Keratinocyte (primary cell): ENCODE data around the gene RNF130. TPM values are rescaled to one million over a fixed set of nuclear protein-coding genes. Genes with fewer than 3 reads are reported as not detected.

Source experiments
- DNase-seq: peaks from one replicate; pipeline ENCODE4 v3.0.0-alpha.2; 2011; ENCODE audit warnings: low read depth, missing footprints, low spot score
- FAIRE-seq: peaks from 2 replicates; lab custom pipeline; 2011; peaks lifted over from hg19 to GRCh38; lab: Jason Lieb, UNC
- H2AFZ ChIP-seq: 2 replicates; pipeline ENCODE4 v1.6.0; 2012; ENCODE audit warnings: low read length, control low read depth, inconsistent platforms; ENCODE audit not compliant: control insufficient read depth
- H3K27ac ChIP-seq: 2 replicates; pipeline ENCODE4 v1.5.1; 2011; ENCODE audit warnings: low read length; ENCODE audit not compliant: control insufficient read depth, insufficient read depth
- H3K27me3 ChIP-seq: 3 replicates; pipeline ENCODE4 v1.6.0; 2011; ENCODE audit warnings: low read length; ENCODE audit not compliant: control insufficient read depth, insufficient read depth; ENCODE audit errors: extremely low read depth
- H3K36me3 ChIP-seq, 2 experiments: 2 replicates in 1 of 2; 3 replicates in 1 of 2; pipeline ENCODE4 v1.5.1; 2011; ENCODE audit warnings: low read length in 2 of 2, mild to moderate bottlenecking in 1 of 2; ENCODE audit not compliant: control insufficient read depth in 2 of 2, insufficient read depth in 2 of 2; ENCODE audit errors: extremely low read depth in 1 of 2
- H3K4me1 ChIP-seq: 3 replicates; pipeline ENCODE4 v1.5.1; 2011; ENCODE audit warnings: low read length; ENCODE audit not compliant: control insufficient read depth, insufficient read depth; ENCODE audit errors: extremely low read depth
- H3K4me2 ChIP-seq: 3 replicates; pipeline ENCODE4 v1.6.0; 2011; ENCODE audit warnings: low read depth, low read length; ENCODE audit not compliant: control insufficient read depth, insufficient read depth; ENCODE audit errors: extremely low read depth
- H3K4me3 ChIP-seq, 3 experiments: fragments of 200-600 bp in 1 of 3; sonication (generic) in 1 of 3; 2 replicates in 2 of 3; 3 replicates in 1 of 3; pipeline ENCODE4 v1.5.1; 2011 to 2016; ENCODE audit warnings: low read length in 3 of 3, mild to moderate bottlenecking in 3 of 3, control low read depth in 2 of 3, inconsistent platforms in 1 of 3, low read depth in 1 of 3, mixed read lengths in 1 of 3, mixed run types in 1 of 3, moderate library complexity in 1 of 3; ENCODE audit not compliant: control insufficient read depth in 2 of 3, insufficient read depth in 2 of 3; ENCODE audit errors: extremely low read depth in 1 of 3
- H3K79me2 ChIP-seq: 2 replicates; pipeline ENCODE4 v1.6.0; 2012; ENCODE audit warnings: low read length; ENCODE audit not compliant: control insufficient read depth, insufficient read depth
- H3K9ac ChIP-seq: 3 replicates; pipeline ENCODE4 v1.6.0; 2011; ENCODE audit warnings: low read length; ENCODE audit not compliant: control insufficient read depth, insufficient read depth; ENCODE audit errors: extremely low read depth
- H3K9me1 ChIP-seq: 3 replicates; pipeline ENCODE4 v1.6.0; 2011; ENCODE audit warnings: low read length; ENCODE audit not compliant: control insufficient read depth, insufficient read depth; ENCODE audit errors: extremely low read depth
- H3K9me3 ChIP-seq: 2 replicates; pipeline ENCODE4 v1.5.1; 2012; ENCODE audit warnings: low read depth, low read length; ENCODE audit not compliant: control insufficient read depth
- H4K20me1 ChIP-seq: 3 replicates; pipeline ENCODE4 v1.6.0; 2011; ENCODE audit warnings: low read length; ENCODE audit not compliant: control insufficient read depth, insufficient read depth; ENCODE audit errors: extremely low read depth
- EZH2 ChIP-seq: IDR thresholded peaks from one replicate; pipeline ENCODE4 v1.6.1; 2012; ENCODE audit warnings: inconsistent platforms, mild to moderate bottlenecking, low read length, moderate library complexity
- dilution Hi-C: fragments of 300-500 bp; cut with MboI; formaldehyde crosslinking; loops from one replicate; pipeline ENCODE4 v1.7.0; 2020; ENCODE audit warnings: low sequenced_read_pairs; ENCODE audit not compliant: extremely low pct_ligation_motif_present
- polyA plus RNA-seq, 5 experiments: library from polyadenylated mRNA; depleted of rRNA in 3 of 5; stranded (reverse) in 3 of 5; stranded (forward) in 1 of 5; unstranded in 1 of 5; fragments of >200 nt; gene quantifications; 1 replicate in 1 of 5; 2 replicates in 3 of 5; 3 replicates in 1 of 5; pipeline versions ENCODE4 v1.2.1 to v1.2.3, GENCODE V29; 2011 to 2012; ENCODE audit warnings: missing spikeins in 2 of 5, low read depth in 1 of 5, low replicate concordance in 1 of 5
- TF ChIP-seq, protein P1 (sequence below), 3 experiments: IDR thresholded peaks in 1 of 3; conservative IDR thresholded peaks in 1 of 3; optimal IDR thresholded peaks in 1 of 3; 2 replicates in 2 of 3; 3 replicates in 1 of 3; pipeline versions ENCODE3 to v1.5.1; 2011; ENCODE audit warnings: low read length in 3 of 3, mild to moderate bottlenecking in 3 of 3, moderate library complexity in 2 of 3, control low read depth in 1 of 3, inconsistent platforms in 1 of 3; ENCODE audit not compliant: insufficient read depth in 2 of 3; ENCODE audit errors: extremely low read depth in 1 of 3

Gene RNF130
- polyA plus RNA-seq, 1 donor (not counting 4 experiments of a cell fraction or from before 2014, with no cell fraction given), result 20.0 TPM

GRCh38 chr5:179919487-179920060 is 152.0 kb downstream of the RNF130 start:
- Histone ChIP-seq H2AFZ (no peak overlapping the region), H3K4me1 (no peaks in the 10 kb centered on the region), H3K27me3 (no peaks in the 10 kb centered on the region), H3K9me3 (no peaks in the 10 kb centered on the region), H3K27ac (no peak overlapping the region), H3K4me3 (no peak overlapping the region), H3K36me3 (no peaks in the 10 kb centered on the region), H4K20me1 (no peaks in the 10 kb centered on the region), H3K9me1 (no peaks in the 10 kb centered on the region), H3K4me2 (no peak overlapping the region), H3K9ac (no peak overlapping the region), H3K79me2 (no peaks in the 10 kb centered on the region)
- dilution Hi-C loops, result no loop called here
- TF ChIP-seq EZH2, result no peak
- TF ChIP-seq, protein P1, sequence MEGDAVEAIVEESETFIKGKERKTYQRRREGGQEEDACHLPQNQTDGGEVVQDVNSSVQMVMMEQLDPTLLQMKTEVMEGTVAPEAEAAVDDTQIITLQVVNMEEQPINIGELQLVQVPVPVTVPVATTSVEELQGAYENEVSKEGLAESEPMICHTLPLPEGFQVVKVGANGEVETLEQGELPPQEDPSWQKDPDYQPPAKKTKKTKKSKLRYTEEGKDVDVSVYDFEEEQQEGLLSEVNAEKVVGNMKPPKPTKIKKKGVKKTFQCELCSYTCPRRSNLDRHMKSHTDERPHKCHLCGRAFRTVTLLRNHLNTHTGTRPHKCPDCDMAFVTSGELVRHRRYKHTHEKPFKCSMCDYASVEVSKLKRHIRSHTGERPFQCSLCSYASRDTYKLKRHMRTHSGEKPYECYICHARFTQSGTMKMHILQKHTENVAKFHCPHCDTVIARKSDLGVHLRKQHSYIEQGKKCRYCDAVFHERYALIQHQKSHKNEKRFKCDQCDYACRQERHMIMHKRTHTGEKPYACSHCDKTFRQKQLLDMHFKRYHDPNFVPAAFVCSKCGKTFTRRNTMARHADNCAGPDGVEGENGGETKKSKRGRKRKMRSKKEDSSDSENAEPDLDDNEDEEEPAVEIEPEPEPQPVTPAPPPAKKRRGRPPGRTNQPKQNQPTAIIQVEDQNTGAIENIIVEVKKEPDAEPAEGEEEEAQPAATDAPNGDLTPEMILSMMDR (optimal IDR thresholded peaks at IDR 0.05 in 1 of 3, IDR thresholded peaks at IDR 0.05 in 1 of 3, conservative IDR thresholded peaks at IDR 0.05 in 1 of 3; ENCODE audit: extremely low read depth in 1 of 3, insufficient read depth in 2 of 3, low read length in 3 of 3), result no peak
- FAIRE-seq (no peak), DNase-seq (no peak)

- FAIRE-seq, result no peak
- Histone ChIP-seq H3K27me3 (no peaks in the 10 kb centered on the region), H3K4me1 (peaks cover 6% of the 10 kb centered on the region), H3K36me3 (no peaks in the 10 kb centered on the region), H3K27ac (no peak overlapping the region), H3K79me2 (no peaks in the 10 kb centered on the region), H4K20me1 (no peaks in the 10 kb centered on the region), H3K9me1 (no peaks in the 10 kb centered on the region), H2AFZ (no peak overlapping the region), H3K9me3 (no peaks in the 10 kb centered on the region), H3K4me3 (no peak overlapping the region), H3K4me2 (no peak overlapping the region), H3K9ac (no peak overlapping the region)
- dilution Hi-C loops, result no loop called here
- no peak for TF ChIP-seq EZH2
- TF ChIP-seq, protein P1 (optimal IDR thresholded peaks at IDR 0.05 in 1 of 3, IDR thresholded peaks at IDR 0.05 in 1 of 3, conservative IDR thresholded peaks at IDR 0.05 in 1 of 3; ENCODE audit: extremely low read depth in 1 of 3, insufficient read depth in 2 of 3, low read length in 3 of 3), result no peak
- no peak for DNase-seq
These were observed 152.6 kb downstream of the RNF130 start for GRCh38 chr5:179918742-179919486.
